ENCODE results near the gene BUD23.

- TF ChIP-seq, protein P1, sequence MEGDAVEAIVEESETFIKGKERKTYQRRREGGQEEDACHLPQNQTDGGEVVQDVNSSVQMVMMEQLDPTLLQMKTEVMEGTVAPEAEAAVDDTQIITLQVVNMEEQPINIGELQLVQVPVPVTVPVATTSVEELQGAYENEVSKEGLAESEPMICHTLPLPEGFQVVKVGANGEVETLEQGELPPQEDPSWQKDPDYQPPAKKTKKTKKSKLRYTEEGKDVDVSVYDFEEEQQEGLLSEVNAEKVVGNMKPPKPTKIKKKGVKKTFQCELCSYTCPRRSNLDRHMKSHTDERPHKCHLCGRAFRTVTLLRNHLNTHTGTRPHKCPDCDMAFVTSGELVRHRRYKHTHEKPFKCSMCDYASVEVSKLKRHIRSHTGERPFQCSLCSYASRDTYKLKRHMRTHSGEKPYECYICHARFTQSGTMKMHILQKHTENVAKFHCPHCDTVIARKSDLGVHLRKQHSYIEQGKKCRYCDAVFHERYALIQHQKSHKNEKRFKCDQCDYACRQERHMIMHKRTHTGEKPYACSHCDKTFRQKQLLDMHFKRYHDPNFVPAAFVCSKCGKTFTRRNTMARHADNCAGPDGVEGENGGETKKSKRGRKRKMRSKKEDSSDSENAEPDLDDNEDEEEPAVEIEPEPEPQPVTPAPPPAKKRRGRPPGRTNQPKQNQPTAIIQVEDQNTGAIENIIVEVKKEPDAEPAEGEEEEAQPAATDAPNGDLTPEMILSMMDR (IDR thresholded peaks at IDR 0.05), result no peak
- TF ChIP-seq POLR2AphosphoS5 (IDR thresholded peaks at IDR 0.05) (no peak), POLR2A (IDR thresholded peaks at IDR 0.05) (no peak), EP300 (IDR thresholded peaks at IDR 0.05) (no peak)
Measured at GRCh38 chr7:73702665-73703064, 19.3 kb downstream of the BUD23 start.

Data from gastroesophageal sphincter (tissue), 3 donors.